Measurements from ENCODE around the gene INHA.

Gene INHA

GRCh38 chr2:219560037-219560892 is 11.8 kb upstream of the INHA start:
- TF ChIP-seq CTCF (IDR thresholded peaks at IDR 0.05; ENCODE audit: extremely low read depth, missing control alignments): peak; percentile 56
- peak; percentile 77 for DNase-seq (ENCODE audit: low spot score)

- DNase-seq (ENCODE audit: low spot score): no peak
- no peak for TF ChIP-seq CTCF (IDR thresholded peaks at IDR 0.05; ENCODE audit: extremely low read depth, missing control alignments)
Measured at GRCh38 chr2:219560893-219561178, 11.3 kb upstream of the INHA start.

- TF ChIP-seq CTCF (IDR thresholded peaks at IDR 0.05; ENCODE audit: extremely low read depth, missing control alignments): no peak
- DNase-seq (ENCODE audit: low spot score): no peak
Measured at GRCh38 chr2:219561179-219562048, 10.7 kb upstream of the INHA start.

- no peak for TF ChIP-seq CTCF (IDR thresholded peaks at IDR 0.05; ENCODE audit: extremely low read depth, missing control alignments)
- DNase-seq (ENCODE audit: low spot score): no peak
Measured at GRCh38 chr2:219562049-219563020, 9.8 kb upstream of the INHA start.

GRCh38 chr2:219563271-219563928 is 8.7 kb upstream of the INHA start:
- DNase-seq (ENCODE audit: low spot score): no peak
- TF ChIP-seq CTCF (IDR thresholded peaks at IDR 0.05; ENCODE audit: extremely low read depth, missing control alignments): no peak

GRCh38 chr2:219565130-219566080 is 6.7 kb upstream of the INHA start:
- TF ChIP-seq CTCF (IDR thresholded peaks at IDR 0.05; ENCODE audit: extremely low read depth, missing control alignments): no peak
- no peak for DNase-seq (ENCODE audit: low spot score)
